Measurements from ENCODE around the gene GBA3.

DNA sequence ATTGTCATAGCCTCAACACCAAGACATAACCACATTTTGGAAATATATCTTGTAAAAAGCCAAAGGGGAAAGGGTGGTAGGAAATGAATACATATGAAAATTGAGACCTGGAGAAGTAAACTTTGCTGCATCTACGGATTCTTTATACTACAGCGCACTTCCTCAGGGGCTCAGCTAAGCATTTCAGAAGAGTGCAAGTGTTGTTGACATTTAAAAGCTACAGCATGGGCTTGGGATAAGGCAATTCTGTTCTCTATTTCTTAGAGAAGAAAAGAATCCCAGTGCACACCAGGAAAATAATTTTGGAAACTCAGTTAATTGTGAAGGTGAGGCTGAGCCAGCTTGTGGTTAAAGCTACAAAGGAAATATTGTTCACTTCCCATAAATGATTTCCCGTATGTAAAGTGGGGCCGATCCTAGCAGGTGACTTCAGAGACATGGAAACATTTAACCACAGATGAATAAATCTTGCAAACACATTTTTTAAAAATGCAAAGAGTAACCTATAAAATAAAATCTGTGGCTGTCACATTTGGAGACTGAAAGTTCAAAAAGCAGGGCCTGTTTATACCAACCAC lies 12.6 kb upstream of the GBA3 start:
- TF ChIP-seq, protein P1, sequence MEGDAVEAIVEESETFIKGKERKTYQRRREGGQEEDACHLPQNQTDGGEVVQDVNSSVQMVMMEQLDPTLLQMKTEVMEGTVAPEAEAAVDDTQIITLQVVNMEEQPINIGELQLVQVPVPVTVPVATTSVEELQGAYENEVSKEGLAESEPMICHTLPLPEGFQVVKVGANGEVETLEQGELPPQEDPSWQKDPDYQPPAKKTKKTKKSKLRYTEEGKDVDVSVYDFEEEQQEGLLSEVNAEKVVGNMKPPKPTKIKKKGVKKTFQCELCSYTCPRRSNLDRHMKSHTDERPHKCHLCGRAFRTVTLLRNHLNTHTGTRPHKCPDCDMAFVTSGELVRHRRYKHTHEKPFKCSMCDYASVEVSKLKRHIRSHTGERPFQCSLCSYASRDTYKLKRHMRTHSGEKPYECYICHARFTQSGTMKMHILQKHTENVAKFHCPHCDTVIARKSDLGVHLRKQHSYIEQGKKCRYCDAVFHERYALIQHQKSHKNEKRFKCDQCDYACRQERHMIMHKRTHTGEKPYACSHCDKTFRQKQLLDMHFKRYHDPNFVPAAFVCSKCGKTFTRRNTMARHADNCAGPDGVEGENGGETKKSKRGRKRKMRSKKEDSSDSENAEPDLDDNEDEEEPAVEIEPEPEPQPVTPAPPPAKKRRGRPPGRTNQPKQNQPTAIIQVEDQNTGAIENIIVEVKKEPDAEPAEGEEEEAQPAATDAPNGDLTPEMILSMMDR (IDR thresholded peaks at IDR 0.05), result no peak
- TF ChIP-seq POLR2A (IDR thresholded peaks at IDR 0.05), result no peak
